Measurements from ENCODE around the gene C1orf105. TPM values are rescaled to one million over a fixed set of nuclear protein-coding genes. Genes with fewer than 3 reads are reported as not detected.
"Not testable (repeated sequence)": the region's sequence is repeated elsewhere in the genome, so short reads cannot be mapped to it uniquely, and the experiment has no call there.

C1orf105 gene
- total RNA-seq, 1 donor from 2014 or later = not detected

- peak; percentile 88 for ATAC-seq
- Histone ChIP-seq H3K36me3 (no peaks in the 10 kb centered on the region), H3K4me3 (no peak overlapping the region), H3K27me3 (no peaks in the 10 kb centered on the region), H3K4me1 (peaks cover 8% of the 10 kb centered on the region), H3K9me3 (no peaks in the 10 kb centered on the region), H3K27ac (peak overlapping the region; percentile 17)
- TF ChIP-seq CTCF (IDR thresholded peaks at IDR 0.05) = no peak
- intact Hi-C loops (cut with DNase I) = no loop called here
- peak; percentile 77 for DNase-seq
Measured at GRCh38 chr1:172431721-172432192, 11.3 kb downstream of the C1orf105 start.

- H3K4me3 ChIP-seq; H3K9me3 ChIP-seq; H3K27me3 ChIP-seq; H3K4me1 ChIP-seq; intact Hi-C loops (cut with DNase I); ATAC-seq; DNase-seq; H3K27ac ChIP-seq; H3K36me3 ChIP-seq: not testable (repeated sequence)
Measured at GRCh38 chr1:172437183-172437582, 16.7 kb downstream of the C1orf105 start.

- no peak for TF ChIP-seq CTCF (IDR thresholded peaks at IDR 0.05)
- ATAC-seq (no peak), DNase-seq (no peak)
- Histone ChIP-seq H3K36me3 (peaks cover 6% of the 10 kb centered on the region), H3K4me3 (no peak overlapping the region), H3K9me3 (no peaks in the 10 kb centered on the region), H3K27ac (no peak overlapping the region), H3K27me3 (no peaks in the 10 kb centered on the region), H3K4me1 (peaks cover 9% of the 10 kb centered on the region)
- intact Hi-C loops (cut with DNase I) = no loop called here
Measured at GRCh38 chr1:172442404-172442803, 21.9 kb downstream of the C1orf105 start.

- DNase-seq (no peak), ATAC-seq (no peak)
- Histone ChIP-seq H3K36me3 (peaks cover 6% of the 10 kb centered on the region), H3K9me3 (no peaks in the 10 kb centered on the region), H3K4me3 (peak overlapping the region; percentile 95), H3K4me1 (peaks cover 9% of the 10 kb centered on the region), H3K27ac (peak overlapping the region; percentile 92), H3K27me3 (no peaks in the 10 kb centered on the region)
- intact Hi-C loops (cut with DNase I) = no loop called here
- TF ChIP-seq CTCF (IDR thresholded peaks at IDR 0.05) = no peak
Measured at GRCh38 chr1:172442843-172443565, 22.5 kb downstream of the C1orf105 start.

- peaks cover 6% of the 10 kb centered on the region for H3K36me3 ChIP-seq
- H3K4me3 ChIP-seq = peak within 1 kb of the TSS; percentile 95
- no peaks in the 10 kb centered on the region for H3K27me3 ChIP-seq
- TF ChIP-seq CTCF (IDR thresholded peaks at IDR 0.05) = peak; percentile 89
- peak within 1 kb of the TSS; percentile 92 for H3K27ac ChIP-seq
- H3K9me3 ChIP-seq = no peaks in the 10 kb centered on the region
- DNase-seq (peak; percentile 96), ATAC-seq (peak; percentile 99)
- intact Hi-C loops (cut with DNase I) = no loop called here
- H3K4me1 ChIP-seq = peaks cover 9% of the 10 kb centered on the region
Measured at GRCh38 chr1:172443666-172444453, 23.4 kb downstream of the C1orf105 start, which contains the start of gene PIGC. TSS of gene PIGC (minus strand) at chr1:172444069. CDS start at chr1:172442622, 1,447 bp downstream.

GRCh38 chr1:172446547-172446946 is 26.1 kb downstream of the C1orf105 start:
- TF ChIP-seq CTCF (IDR thresholded peaks at IDR 0.05) = no peak
- H3K36me3 ChIP-seq = peaks cover 3% of the 10 kb centered on the region
- H3K27me3 ChIP-seq = no peaks in the 10 kb centered on the region
- H3K4me3 ChIP-seq = no peak overlapping the region
- intact Hi-C loops (cut with DNase I) = no loop called here
- H3K4me1 ChIP-seq = peaks cover 26% of the 10 kb centered on the region
- DNase-seq (no peak), ATAC-seq (no peak)
- H3K27ac ChIP-seq = no peak overlapping the region
- no peaks in the 10 kb centered on the region for H3K9me3 ChIP-seq
